Measurements from ENCODE around the gene TECPR2. TPM values are rescaled to one million over a fixed set of nuclear protein-coding genes. Genes with fewer than 3 reads are reported as not detected.

TECPR2 gene
- total RNA-seq, 1 experiment from 2014 or later, result 29.7 TPM

GRCh38 chr14:102342238-102342637 lies 20.5 kb upstream of the TECPR2 start:
- Histone ChIP-seq H3K4me2 (no peak overlapping the region), H3K27ac (no peak overlapping the region), H3K79me2 (ENCODE audit: low read depth) (no peaks in the 10 kb centered on the region), H3K4me3 (no peak overlapping the region), H3K27me3 (ENCODE audit: insufficient read depth, low read depth) (no peaks in the 10 kb centered on the region), H3F3A (ENCODE audit: insufficient read depth, low read depth) (peaks cover 13% of the 10 kb centered on the region; the same call in 1 of the 2 replicates), H3K4me1 (replicated peaks; ENCODE audit: insufficient read depth) (no peaks in the 10 kb centered on the region), H3K9me3 (ENCODE audit: insufficient read depth, low read depth) (no peaks in the 10 kb centered on the region), H2AFZ (no peak overlapping the region), H3K9me2 (ENCODE audit: insufficient read depth) (no peaks in the 10 kb centered on the region), H3K36me3 (ENCODE audit: low read depth) (peaks cover 10% of the 10 kb centered on the region; the same call in 1 of the 2 replicates), H4K20me1 (ENCODE audit: insufficient read depth) (no peaks in the 10 kb centered on the region)
- POLR2A ChIA-PET (ENCODE audit: unreplicated experiment), result no interaction called here
- CTCF ChIA-PET, result no interaction called here
- peak in 1 of 2 experiments; percentile 16 for DNase-seq
- intact Hi-C loops (cut with micrococcal nuclease; ENCODE audit: unreplicated experiment), result no loop called here
- TF ChIP-seq CTCF (conservative IDR thresholded peaks at IDR 0.05) (no peak), EZH2 (IDR thresholded peaks at IDR 0.05; ENCODE audit: low read depth) (no peak)
- BruUV-seq (replicated peaks), result no TSS peak

- Histone ChIP-seq H3K4me2 (no peak overlapping the region), H3K9me3 (ENCODE audit: insufficient read depth, low read depth) (no peaks in the 10 kb centered on the region), H3K36me3 (ENCODE audit: low read depth) (peaks cover 15% of the 10 kb centered on the region), H3K4me3 (no peak overlapping the region), H4K20me1 (ENCODE audit: insufficient read depth) (no peaks in the 10 kb centered on the region), H3K27me3 (ENCODE audit: insufficient read depth, low read depth) (no peaks in the 10 kb centered on the region), H3K9me2 (ENCODE audit: insufficient read depth) (no peaks in the 10 kb centered on the region), H3K79me2 (ENCODE audit: low read depth) (no peaks in the 10 kb centered on the region), H3K4me1 (replicated peaks; ENCODE audit: insufficient read depth) (no peaks in the 10 kb centered on the region), H3F3A (ENCODE audit: insufficient read depth, low read depth) (peaks cover 13% of the 10 kb centered on the region; the same call in 1 of the 2 replicates), H3K27ac (no peak overlapping the region), H2AFZ (no peak overlapping the region)
- POLR2A ChIA-PET (ENCODE audit: unreplicated experiment), result no interaction called here
- TF ChIP-seq EZH2 (IDR thresholded peaks at IDR 0.05; ENCODE audit: low read depth), result no peak
- no peak for TF ChIP-seq CTCF (conservative IDR thresholded peaks at IDR 0.05)
- no peak for DNase-seq
- CTCF ChIA-PET, result no interaction called here
- no TSS peak for BruUV-seq (replicated peaks)
- intact Hi-C loops (cut with micrococcal nuclease; ENCODE audit: unreplicated experiment), result no loop called here
Measured at GRCh38 chr14:102344084-102344483, 18.7 kb upstream of the TECPR2 start.

GRCh38 chr14:102344485-102344884 lies 18.3 kb upstream of the TECPR2 start:
- intact Hi-C loops (cut with micrococcal nuclease; ENCODE audit: unreplicated experiment), result no loop called here
- no peak overlapping the region for H3K4me3 ChIP-seq
- DNase-seq, result no peak
- no peaks in the 10 kb centered on the region for H3K79me2 ChIP-seq (ENCODE audit: low read depth)
- TF ChIP-seq CTCF (conservative IDR thresholded peaks at IDR 0.05) (no peak), EZH2 (IDR thresholded peaks at IDR 0.05; ENCODE audit: low read depth) (no peak)
- no peaks in the 10 kb centered on the region for H3K9me2 ChIP-seq (ENCODE audit: insufficient read depth)
- H3K9me3 ChIP-seq (ENCODE audit: insufficient read depth, low read depth), result no peaks in the 10 kb centered on the region
- BruUV-seq (replicated peaks), result no TSS peak
- ChIA-PET POLR2A (ENCODE audit: unreplicated experiment) (no interaction called here), CTCF (no interaction called here)
- no peak overlapping the region for H2AFZ ChIP-seq
- no peaks in the 10 kb centered on the region for H3K4me1 ChIP-seq (replicated peaks; ENCODE audit: insufficient read depth)
- H3K4me2 ChIP-seq, result no peak overlapping the region
- H3K36me3 ChIP-seq (ENCODE audit: low read depth), result peaks cover 19% of the 10 kb centered on the region
- no peak overlapping the region for H3K27ac ChIP-seq
- no peaks in the 10 kb centered on the region for H4K20me1 ChIP-seq (ENCODE audit: insufficient read depth)
- no peaks in the 10 kb centered on the region for H3K27me3 ChIP-seq (ENCODE audit: insufficient read depth, low read depth)
- peaks cover 13% of the 10 kb centered on the region; the same call in 1 of the 2 replicates for H3F3A ChIP-seq (ENCODE audit: insufficient read depth, low read depth)

All from PC-9 (cell line).